Endothelial cell of umbilical vein (primary cell): ENCODE results near the gene RAD51B. TPM values are rescaled to one million over a fixed set of nuclear protein-coding genes. Genes with fewer than 3 reads are reported as not detected.

Experiments
- BruUV-seq: library from RNA; stranded (reverse); fragments of 400-500 nt; replicated peaks from 2 replicates; lab custom pipeline; 2021; lab: Mats Ljungman, UMichigan
- CTCF ChIA-PET: fragments of 300-600, 350-600 bp; sonication (Branson Sonifier 250); formaldehyde crosslinking; loops from one replicate; lab custom pipeline; 2021; ENCODE audit warnings: antibody characterized with exemption, inconsistent platforms; lab: Charles Lee
- POLR2A ChIA-PET: fragments of 300-600, 350-600 bp; sonication (Branson Sonifier 250); formaldehyde crosslinking; loops from one replicate; lab custom pipeline; 2021; ENCODE audit warnings: antibody characterized with exemption, inconsistent platforms; lab: Charles Lee
- DNase-seq: peaks from one replicate; pipeline ENCODE4 v3.0.0-alpha.2; 2011; ENCODE audit warnings: low read depth, low spot score
- FAIRE-seq: peaks from 2 replicates; lab custom pipeline; 2011; peaks lifted over from hg19 to GRCh38; lab: Jason Lieb, UNC
- H2AFZ ChIP-seq: 2 replicates; pipeline ENCODE4 v1.6.0; 2012; ENCODE audit warnings: low read depth, low read length, control low read depth, inconsistent platforms
- H3K27ac ChIP-seq: 2 replicates; pipeline ENCODE4 v1.5.1; 2011; ENCODE audit warnings: low read depth, mild to moderate bottlenecking, control low read depth, low read length, moderate library complexity; ENCODE audit not compliant: insufficient read depth
- H3K27me3 ChIP-seq, 2 experiments: 2 replicates each; pipeline versions ENCODE4 v1.6.0 to v1.6.1; 2011; ENCODE audit warnings: low read length in 2 of 2, mixed read lengths in 1 of 2; ENCODE audit not compliant: control insufficient read depth in 2 of 2, insufficient read depth in 2 of 2
- H3K36me3 ChIP-seq, 2 experiments: 2 replicates in 1 of 2; 3 replicates in 1 of 2; pipeline ENCODE4 v1.5.1; 2011; ENCODE audit warnings: low read length in 2 of 2, mild to moderate bottlenecking in 1 of 2, moderate library complexity in 1 of 2; ENCODE audit not compliant: control insufficient read depth in 2 of 2, insufficient read depth in 2 of 2; ENCODE audit errors: extremely low read depth in 1 of 2
- H3K4me1 ChIP-seq: 3 replicates; pipeline ENCODE4 v1.5.1; 2011; ENCODE audit warnings: mild to moderate bottlenecking, low read length; ENCODE audit not compliant: control insufficient read depth, insufficient read depth; ENCODE audit errors: extremely low read depth
- H3K4me2 ChIP-seq: 2 replicates; pipeline ENCODE4 v1.6.1; 2011; ENCODE audit warnings: low read length, control low read depth, mixed read lengths; ENCODE audit not compliant: insufficient read depth
- H3K4me3 ChIP-seq, 3 experiments: fragments of 200-600 bp in 1 of 3; sonication (generic), shearing (Covaris generic) in 1 of 3; replicated peaks in 1 of 3; 2 replicates each; pipeline ENCODE4 v1.5.1; 2011 to 2016; ENCODE audit warnings: control low read depth in 3 of 3, low read length in 3 of 3, mild to moderate bottlenecking in 2 of 3, inconsistent platforms in 1 of 3, low read depth in 1 of 3, moderate library complexity in 1 of 3; ENCODE audit not compliant: insufficient read depth in 1 of 3
- H3K79me2 ChIP-seq: 2 replicates; pipeline ENCODE4 v1.6.0; 2012; ENCODE audit warnings: low read length, inconsistent platforms; ENCODE audit not compliant: control insufficient read depth, insufficient read depth
- H3K9ac ChIP-seq: replicated peaks from 2 replicates; pipeline ENCODE3; 2011; ENCODE audit warnings: low read length, control low read depth; ENCODE audit not compliant: insufficient read depth; ENCODE audit errors: extremely low read depth
- H3K9me1 ChIP-seq: replicated peaks from 3 replicates; pipeline ENCODE4 v1.6.0; 2011; ENCODE audit warnings: mild to moderate bottlenecking, low read length; ENCODE audit not compliant: control insufficient read depth, insufficient read depth; ENCODE audit errors: extremely low read depth
- H3K9me3 ChIP-seq: replicated peaks from 2 replicates; pipeline ENCODE4 v1.5.1; 2012; ENCODE audit warnings: low read length, inconsistent platforms; ENCODE audit not compliant: control insufficient read depth, insufficient read depth
- H4K20me1 ChIP-seq: replicated peaks from 2 replicates; pipeline ENCODE3; 2011; ENCODE audit warnings: mild to moderate bottlenecking, low read length; ENCODE audit not compliant: control insufficient read depth, insufficient read depth; ENCODE audit errors: extremely low read depth
- CTCF ChIP-seq, 2 donors: IDR thresholded peaks; 1 replicate in 1 of 2; 2 replicates in 1 of 2; pipeline ENCODE4 v1.5.1; 2011; ENCODE audit warnings: low read length in 2 of 2, mild to moderate bottlenecking in 2 of 2, moderate library complexity in 2 of 2, control low read depth in 1 of 2, inconsistent platforms in 1 of 2, low read depth in 1 of 2; ENCODE audit not compliant: insufficient read depth in 1 of 2; ENCODE audit errors: extremely low read depth in 1 of 2
- GATA2 ChIP-seq: IDR thresholded peaks from 2 replicates; pipeline ENCODE4 v1.7.0; 2011; ENCODE audit warnings: low read depth, mild to moderate bottlenecking, moderate library complexity, mixed read lengths, low read length; ENCODE audit not compliant: insufficient read length, insufficient read depth
- JUN ChIP-seq: IDR thresholded peaks from 2 replicates; pipeline ENCODE4 v1.6.1; 2011; ENCODE audit warnings: borderline replicate concordance, low read depth; ENCODE audit not compliant: insufficient read length, insufficient read depth
- MAX ChIP-seq: IDR thresholded peaks from 2 replicates; pipeline ENCODE4 v1.6.1; 2011; ENCODE audit not compliant: insufficient read depth, insufficient read length
- POLR2A ChIP-seq: IDR thresholded peaks from 2 replicates; pipeline ENCODE4 v1.6.1; 2012; ENCODE audit warnings: low read depth, mild to moderate bottlenecking, control low read depth, low read length
- dilution Hi-C: fragments of 300-500 bp; cut with MboI; formaldehyde crosslinking; loops from one replicate; pipeline ENCODE4 v1.15.0; 2019; ENCODE audit warnings: low sequenced_read_pairs; ENCODE audit not compliant: extremely low pct_ligation_motif_present
- intact Hi-C: fragments of 100-400 bp; cut with micrococcal nuclease; formaldehyde crosslinking; loops from one replicate; pipeline ENCODE4 v1.10.0; 2022
- polyA plus RNA-seq, 4 experiments: library from polyadenylated mRNA; depleted of rRNA in 3 of 4; stranded (reverse) in 3 of 4; unstranded in 1 of 4; fragments of >200 nt; gene quantifications; 2 replicates each; pipeline versions ENCODE4 v1.2.1 to v1.2.3, GENCODE V29; 2011 to 2012; ENCODE audit warnings: missing spikeins in 1 of 4
- total RNA-seq: library from RNA; stranded (reverse); gene quantifications from 2 replicates; pipeline ENCODE4 v1.2.3, GENCODE V29; 2021

Gene RAD51B
- total and polyA plus RNA-seq, 2 donors (not counting 3 experiments of a cell fraction or from before 2014, with no cell fraction given): 3.9 to 19.0 TPM

- H3K79me2 ChIP-seq: no peaks in the 10 kb centered on the region
- H2AFZ ChIP-seq: no peak overlapping the region
- ChIA-PET CTCF (interaction anchor here (1.4 kb wide), 1 partner anchor 25 kb away, joined by 4 read pairs; no protein-coding TSS in a partner anchor), POLR2A (no interaction called here)
- FAIRE-seq (no peak), DNase-seq (no peak)
- H3K4me2 ChIP-seq: no peak overlapping the region
- H3K36me3 ChIP-seq: no peaks in the 10 kb centered on the region
- no peak overlapping the region for H3K27ac ChIP-seq
- H3K9me3 ChIP-seq: no peaks in the 10 kb centered on the region
- no peaks in the 10 kb centered on the region for H4K20me1 ChIP-seq
- H3K9me1 ChIP-seq: no peaks in the 10 kb centered on the region
- intact Hi-C loops (no loop called here), dilution Hi-C loops (no loop called here)
- peaks cover 13% of the 10 kb centered on the region for H3K4me1 ChIP-seq
- no TSS peak for BruUV-seq
- H3K4me3 ChIP-seq: no peak overlapping the region
- no peaks in the 10 kb centered on the region for H3K27me3 ChIP-seq
- no peak overlapping the region for H3K9ac ChIP-seq
- TF ChIP-seq CTCF (IDR thresholded peaks at IDR 0.05; ENCODE audit: extremely low read depth in 1 of 2, insufficient read depth in 1 of 2, low read depth in 1 of 2, low read length in 2 of 2) (no peak), POLR2A (no peak), GATA2 (no peak), MAX (no peak), JUN (no peak)
These were observed 388.6 kb downstream of the RAD51B start for GRCh38 chr14:68208218-68208617.
